Measurements from ENCODE around the gene ZNF484.
A peak's percentile ranks its signal among the peaks of the same experiment; 100 is the strongest.
"Not testable (repeated sequence)": the region's sequence is repeated elsewhere in the genome, so short reads cannot be mapped to it uniquely, and the experiment has no call there.

Gene ZNF484

DNA sequence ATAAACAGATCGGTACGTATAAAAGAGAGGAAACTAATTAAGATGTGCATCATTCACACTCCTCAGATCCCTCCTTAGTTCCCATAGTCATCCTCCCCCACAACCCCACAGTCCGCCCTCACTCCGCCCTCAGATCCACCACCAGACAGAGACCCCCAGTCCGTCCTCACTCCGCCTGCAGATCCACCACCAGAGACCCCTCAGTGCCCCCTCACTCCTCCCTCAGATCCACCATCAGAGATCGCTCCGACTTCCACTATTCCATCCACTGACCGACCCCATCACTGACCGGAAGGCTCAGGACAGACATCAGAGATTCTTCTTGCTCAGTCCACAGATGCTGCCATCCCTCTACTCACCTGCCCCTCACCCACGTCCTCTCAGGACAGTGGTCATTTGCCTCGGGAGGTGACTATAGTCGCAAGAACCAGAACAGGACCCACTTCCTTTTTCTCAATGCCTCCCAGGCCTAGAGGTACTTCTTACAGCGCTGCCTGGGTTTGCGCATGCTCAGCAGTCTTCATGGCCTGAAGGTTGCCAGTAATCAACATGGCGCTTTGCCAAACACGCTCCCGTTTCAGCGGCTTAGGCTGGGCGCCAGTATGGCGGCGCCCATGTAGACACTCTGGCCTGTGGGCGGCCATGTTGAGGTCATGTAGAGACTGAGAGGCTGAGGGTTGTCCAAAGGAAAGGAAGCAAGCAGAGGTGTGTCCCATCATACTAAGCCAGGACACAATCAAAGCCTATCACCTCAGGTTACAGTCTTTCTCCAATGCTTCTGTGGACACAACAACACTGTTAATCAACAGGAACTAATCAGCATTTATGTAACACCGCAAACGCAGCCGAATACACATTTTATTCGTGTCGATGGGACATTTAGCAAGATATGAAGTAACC, at the start of gene ZNF484:
Gene ZNF484, minus strand, starts transcription at position 508 of the 900 bp plus-strand sequence. CDS start 3,009 bp downstream, outside the sequence.
- DNase-seq, result peak; percentile 99

DNA sequence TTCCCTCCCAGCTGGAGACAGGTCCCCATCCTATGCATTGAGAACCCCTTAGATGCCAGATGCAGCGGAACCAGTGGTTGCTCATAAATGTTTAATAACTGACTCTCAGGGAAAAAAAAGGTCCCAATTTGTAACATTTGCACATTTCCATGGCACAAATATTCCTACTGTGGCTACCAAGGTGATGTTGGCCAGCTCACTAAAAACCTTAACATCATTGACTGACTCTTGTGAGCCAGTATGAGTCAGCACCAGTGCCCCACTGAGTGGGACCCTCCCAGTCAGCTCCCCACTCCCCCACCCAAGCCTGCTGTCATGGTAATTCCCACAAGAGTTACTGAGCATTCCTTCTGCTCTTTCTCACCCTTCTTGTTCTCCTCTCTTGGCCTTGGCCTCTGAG, 42.6 kb upstream of the ZNF484 start:
- no peak for DNase-seq

DNA sequence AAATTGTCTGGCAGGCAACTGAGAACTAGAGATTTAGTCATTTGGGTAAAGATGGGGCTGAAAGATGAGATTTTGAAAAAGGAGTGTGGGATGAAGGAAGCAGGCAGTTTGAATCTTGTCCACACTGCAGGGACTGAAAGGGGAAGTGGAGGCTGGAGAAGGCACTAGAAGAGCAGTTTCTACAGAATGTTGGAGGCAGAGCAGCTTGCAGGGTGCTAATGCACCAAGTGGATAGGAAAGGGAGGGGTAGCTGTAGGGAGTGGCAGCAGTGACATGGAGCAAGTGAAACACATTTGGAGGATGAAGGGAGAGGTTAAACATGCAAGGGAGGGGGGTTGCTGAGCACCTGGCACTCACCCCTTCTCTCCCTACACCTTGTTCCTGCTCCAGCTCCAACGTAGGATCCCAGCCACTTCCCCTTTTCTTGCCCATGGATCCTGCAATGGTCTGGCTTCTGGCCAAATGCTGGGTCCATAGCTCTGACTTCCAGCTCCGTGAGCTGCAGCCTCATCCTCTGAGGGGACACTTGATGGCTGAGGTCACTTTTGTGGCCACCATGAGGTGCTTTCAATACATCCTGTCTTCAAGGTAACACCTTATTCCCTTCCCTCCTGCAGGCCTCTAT, 39.5 kb upstream of the ZNF484 start:
- no peak for DNase-seq

DNA sequence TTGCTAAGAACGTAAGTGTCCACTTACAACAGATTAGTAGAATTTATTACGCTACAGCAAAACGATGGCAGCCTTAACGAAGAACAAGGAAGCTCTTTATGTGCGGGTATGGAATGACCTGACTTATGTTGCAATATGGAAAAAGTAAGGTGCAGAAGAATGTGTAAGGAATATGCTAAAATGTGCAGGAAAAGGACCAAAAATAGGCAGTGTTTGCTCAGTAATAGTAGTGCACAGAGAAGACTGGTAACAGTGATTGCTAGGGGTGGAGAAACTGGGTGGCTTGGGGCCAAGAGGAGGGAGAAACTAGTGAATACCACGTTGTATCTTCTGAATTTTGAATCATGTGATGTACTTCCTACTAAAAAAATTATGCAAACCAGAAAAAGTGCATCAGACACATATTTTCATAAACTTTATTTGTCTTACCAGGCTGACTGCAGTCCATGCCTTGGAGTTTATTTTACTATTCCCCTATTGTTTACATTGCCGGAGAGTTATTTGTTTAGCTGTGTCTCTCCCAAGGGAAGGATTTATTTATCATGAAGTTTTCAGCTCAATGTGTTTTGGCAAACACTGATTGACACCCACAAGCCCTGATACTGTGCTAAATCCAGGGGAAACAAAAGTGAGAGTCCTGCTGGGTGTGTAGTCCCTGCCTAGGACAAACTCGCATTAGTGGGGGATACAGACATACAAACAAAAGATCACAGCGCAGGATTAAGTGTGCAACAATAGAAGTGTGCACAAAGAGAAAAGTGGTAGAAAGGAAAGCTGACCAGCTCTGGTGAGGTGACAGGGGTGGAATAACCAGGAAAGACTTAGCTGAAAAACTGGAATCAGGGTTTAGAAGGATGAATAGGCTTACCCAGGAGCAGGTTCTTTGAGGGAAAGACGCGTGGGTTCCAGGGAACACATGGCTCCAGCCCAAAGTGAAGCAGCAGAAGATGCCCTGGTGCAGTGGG, 34.0 kb upstream of the ZNF484 start:
- DNase-seq, result peak; percentile 25

DNA sequence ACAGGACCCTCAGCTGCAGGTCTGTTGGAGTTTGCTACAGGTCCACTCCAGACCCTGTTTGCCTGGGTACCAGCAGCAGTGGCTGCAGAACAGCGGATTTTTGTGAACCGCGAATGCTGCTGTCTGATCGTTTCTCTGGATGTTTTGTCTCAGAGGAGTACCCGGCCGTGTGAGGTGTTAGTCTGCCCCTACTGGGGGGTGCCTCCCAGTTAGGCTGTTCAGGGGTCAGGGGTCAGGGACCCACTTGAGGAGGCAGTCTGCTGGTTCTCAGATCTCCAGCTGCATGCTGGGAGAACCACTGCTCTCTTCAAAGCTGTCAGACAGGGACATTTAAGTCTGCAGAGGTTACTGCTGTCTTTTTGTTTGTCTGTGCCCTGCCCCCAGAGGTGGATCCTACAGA, 27.3 kb upstream of the ZNF484 start:
- DNase-seq, result not testable (repeated sequence)

DNA sequence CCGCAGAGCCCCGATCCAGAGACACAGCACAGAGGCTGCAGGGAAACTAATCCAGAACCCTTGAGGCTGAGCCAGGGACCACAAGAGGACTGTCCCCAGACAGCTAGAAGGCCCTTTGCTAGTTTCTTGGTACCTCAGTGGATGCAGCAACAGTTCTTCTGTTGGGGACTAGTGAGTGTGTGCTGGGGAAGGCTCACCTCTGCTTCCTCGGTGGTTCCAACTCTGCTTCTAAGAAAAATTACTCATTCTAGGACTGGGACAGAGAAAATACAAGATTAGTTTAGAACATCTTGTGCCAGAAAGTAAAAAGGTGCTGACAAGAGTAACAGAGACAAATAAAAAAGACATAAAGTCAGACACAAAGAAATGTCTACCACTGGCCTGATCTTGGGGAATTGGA, 19.5 kb upstream of the ZNF484 start:
- no peak for DNase-seq

DNA sequence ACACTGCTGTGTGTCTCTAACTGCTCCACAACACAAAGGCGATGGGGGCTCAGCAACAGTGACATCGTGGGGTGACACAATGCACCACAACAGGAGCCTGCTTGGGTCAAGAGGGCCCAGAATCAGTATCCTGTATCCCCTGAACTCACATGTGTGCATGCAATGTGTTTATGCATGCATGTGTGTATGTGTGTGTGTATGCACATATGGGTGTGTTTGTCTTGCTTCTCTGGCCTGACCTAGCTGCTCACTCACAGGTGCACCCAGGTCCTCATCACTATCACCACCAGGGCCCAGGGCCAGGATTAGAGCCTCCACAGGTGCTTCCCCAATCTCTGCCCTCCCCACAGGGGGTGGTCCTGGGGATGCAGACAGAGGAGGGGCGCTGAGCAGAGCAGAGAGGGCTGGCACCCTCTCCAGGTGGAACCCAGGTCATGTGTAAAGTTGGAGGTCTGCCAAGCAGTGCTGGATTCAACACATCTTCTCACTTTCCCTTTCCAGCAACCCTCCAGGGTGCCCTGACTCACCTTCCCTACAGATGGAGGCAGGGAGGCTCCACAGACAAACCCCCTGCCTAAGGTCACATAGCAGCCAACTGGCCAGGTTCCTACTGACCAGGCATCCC, 18.1 kb upstream of the ZNF484 start:
- no peak for DNase-seq

DNA sequence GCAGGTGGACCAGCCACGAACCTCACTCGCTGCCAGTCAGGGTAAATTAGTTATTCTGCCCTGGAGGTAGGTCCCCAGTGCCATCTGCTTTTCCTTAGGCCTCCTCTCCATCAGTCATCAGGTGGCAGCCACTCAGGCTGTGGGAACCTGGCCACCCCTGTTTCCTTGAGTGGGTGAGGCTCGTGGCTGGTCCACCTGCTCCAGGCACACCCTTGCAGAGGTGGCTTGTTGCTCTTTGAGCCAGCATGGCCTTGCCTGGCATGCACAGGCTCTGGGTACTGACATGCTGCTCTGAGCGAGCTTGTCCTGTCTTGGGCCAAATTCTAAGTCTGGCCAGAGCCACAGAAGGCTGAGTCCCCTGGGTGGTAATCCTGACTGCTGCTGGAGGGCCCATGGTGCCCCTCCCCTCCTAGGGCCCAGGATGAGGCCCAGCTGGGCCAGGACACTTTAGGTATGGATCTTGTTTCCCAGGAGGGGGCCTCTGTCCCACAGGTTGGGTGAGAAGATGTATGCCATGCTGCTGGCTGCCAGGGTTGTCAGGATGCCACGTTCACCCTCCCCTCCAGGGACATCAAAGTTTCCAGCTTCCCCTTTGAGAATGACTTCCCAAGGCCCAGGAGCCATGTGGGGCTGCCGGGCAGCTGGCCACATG, 17.0 kb upstream of the ZNF484 start:
- DNase-seq, result no peak

DNA sequence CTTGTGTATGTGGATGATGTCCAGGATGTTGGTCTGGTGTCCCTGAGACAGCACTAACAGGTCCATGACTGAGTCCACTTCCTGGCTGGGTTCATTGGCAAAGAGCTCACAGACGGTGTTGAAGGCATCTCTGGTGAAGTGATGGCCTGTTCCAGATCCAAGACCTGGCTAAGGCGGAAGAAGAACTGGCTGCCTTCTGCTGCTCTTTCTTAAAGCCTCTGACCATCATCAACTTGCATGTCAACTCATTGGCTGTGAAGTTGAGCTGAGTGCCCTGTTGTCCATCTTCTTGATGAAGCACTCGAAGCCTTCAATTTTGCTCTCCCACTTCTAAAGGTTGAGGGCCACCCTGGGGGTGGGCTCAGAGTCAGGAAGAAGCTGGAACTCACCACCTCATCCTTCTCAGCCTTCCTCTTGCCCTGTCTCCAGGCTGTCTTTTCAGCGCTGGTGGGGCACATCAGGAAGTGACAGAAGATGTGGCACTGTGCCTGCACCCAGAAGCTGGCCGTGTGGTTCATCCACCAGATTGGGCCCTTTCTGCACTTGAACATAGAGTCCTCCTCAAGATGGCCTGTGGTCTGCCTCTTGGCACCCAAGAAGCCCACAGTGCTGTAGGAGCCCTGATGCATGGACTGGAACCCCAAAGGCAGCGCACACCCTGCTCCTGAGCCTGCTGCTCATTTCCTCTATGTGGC, 16.2 kb upstream of the ZNF484 start:
- not testable (repeated sequence) for DNase-seq

DNA sequence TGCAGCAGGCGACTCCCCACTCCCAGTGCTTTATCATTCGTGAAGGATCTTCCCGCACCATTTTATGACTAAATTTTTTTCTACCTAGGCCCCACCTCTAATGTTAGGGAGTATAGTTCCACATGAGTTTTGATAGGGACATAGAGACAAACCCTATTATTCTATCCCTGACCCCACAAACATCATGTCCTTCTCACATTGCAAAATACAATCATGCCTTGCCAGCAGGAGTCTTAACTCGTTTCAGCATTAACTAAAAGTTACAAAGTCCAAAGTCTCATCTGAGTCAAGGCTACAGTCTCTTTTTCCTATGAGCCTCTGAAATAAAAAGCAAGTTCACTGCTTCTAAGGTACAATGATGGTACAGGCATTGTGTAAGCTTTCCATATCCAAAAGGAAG, 14.4 kb upstream of the ZNF484 start:
- DNase-seq, result not testable (repeated sequence)

DNA sequence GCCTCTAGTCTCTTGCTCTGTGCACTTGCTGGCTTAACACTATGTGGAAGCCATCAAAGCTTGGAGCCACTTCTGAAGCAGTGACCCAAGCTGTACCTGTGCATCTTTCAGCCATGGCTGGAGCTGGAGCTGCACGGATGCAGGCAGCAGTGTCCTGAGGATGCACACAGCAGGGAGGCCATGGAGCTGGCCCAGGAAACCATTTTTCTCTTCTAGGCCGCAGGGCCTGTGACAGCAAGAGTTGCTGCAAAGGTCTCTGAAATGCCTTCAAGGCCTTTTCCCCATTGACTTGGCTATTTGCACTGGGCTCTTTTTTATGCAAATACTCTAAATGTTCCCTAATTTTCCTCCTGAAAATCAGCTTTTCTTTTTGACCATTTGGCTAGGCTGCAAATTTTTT, 12.9 kb upstream of the ZNF484 start:
- no peak for DNase-seq

DNA sequence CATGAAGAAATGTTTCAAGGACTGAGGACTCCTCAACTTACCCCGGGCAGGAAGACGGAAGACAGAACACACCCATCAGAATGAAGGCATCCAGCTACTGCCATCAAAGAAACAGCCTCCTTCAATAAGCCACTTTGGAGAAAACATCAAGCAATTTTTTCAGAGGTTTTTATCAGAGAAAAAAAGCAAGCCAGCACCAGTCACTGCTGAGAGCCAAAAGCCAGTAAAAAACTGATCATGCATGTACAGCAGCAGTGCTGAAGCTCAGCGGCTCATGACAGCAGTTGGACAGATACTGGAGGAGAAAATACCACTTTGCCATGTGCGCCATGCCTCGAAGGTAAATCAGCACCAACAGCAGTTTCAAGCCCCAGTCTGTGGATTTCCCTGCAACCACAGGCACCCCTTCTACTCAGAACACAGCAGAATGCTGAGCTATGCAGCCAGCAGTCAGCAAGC, 10.1 kb upstream of the ZNF484 start:
- peak; percentile 7 for DNase-seq

DNA sequence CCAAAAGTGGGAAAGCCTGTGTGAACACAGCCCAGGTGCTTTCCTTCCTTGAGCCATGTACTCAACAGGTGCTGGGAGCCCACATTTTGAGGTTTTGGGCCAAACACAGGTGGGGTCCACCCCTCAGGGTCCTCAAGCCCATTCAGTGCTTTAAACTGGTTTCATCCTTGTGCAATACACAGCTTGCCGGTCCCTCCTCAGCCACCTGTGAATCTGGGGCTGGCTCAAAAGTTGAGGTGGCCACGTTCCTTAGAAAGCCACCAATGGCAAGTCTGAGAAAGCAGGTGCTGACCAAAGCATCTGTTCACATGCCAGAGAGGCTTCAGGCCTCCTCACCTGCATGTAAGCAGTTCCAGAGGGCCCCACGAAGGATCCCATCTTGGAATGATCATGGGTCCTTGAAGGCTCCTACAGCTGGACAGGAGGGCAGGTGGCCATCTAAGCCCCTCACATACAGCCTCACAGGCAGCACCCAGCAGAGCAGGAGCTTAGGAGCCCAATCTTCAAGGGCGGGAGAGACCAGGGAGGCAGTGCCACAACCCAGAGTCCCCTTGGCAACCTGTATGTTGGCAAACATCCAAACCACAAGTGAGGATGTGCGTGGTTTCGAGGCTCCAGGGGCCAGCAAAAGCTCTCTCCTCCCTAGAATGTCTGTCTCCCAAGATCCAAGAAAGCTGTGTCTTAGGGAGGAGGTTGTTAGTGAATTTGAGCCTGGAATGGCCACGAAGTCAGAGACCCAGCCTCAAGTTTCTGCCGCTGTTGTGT, 9.2 kb upstream of the ZNF484 start:
- not testable (repeated sequence) for DNase-seq

DNA sequence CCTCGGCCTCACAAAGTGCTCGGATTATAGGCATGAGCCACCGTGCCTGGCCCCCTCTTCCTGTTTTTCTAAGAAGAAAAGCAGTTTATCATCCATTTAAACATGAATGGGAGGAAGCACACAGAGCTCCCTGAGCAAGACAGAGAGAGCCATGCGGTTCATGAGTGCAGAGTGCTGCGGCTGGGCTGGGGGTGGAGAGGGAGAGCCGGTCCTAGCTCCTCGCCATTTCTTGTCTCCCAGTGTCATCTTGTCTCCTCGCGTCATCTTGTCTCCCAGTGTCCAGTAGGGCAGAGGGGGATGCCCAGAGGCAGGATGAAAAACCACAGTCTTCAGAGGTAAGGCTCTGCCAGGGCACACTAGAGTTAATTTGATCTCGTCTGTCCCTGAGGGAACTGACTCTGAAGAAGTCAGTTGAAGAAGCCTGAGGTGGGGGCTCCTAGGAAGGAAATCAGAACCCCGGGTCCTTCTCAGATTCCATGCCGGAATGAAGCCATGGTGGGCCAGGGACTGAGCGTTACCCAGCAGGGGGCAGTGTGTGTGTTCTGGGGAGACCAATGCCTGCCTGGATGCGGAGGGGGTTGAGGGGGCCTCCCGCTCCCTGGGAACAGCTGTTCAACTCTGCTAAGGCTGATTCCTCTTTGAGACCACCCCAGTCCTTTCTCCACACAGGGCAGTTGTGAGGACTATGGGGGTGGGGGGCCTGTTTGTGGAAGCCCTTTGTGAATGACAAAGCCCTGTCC, 6.0 kb upstream of the ZNF484 start:
- not testable (repeated sequence) for DNase-seq

DNA sequence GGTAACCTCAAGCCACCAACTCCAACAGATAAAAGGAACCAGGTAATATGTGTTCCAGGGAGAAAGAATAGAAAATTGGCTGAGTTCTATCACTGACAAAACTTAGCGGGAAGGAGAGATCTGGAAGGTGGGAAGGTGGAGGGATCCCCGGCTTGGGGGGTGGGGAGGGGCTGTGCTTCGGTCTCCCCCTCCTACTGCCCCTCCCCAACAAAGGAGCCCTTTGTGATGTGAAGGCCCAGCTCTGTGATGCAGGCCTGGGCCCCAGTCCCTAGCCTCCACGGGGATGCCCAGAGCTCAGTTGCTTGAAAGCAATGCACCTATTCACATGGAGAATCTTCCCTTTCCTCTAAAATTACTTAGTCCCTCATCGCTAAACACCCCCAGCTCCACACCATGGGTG, 4.4 kb upstream of the ZNF484 start:
- DNase-seq, result no peak

DNA sequence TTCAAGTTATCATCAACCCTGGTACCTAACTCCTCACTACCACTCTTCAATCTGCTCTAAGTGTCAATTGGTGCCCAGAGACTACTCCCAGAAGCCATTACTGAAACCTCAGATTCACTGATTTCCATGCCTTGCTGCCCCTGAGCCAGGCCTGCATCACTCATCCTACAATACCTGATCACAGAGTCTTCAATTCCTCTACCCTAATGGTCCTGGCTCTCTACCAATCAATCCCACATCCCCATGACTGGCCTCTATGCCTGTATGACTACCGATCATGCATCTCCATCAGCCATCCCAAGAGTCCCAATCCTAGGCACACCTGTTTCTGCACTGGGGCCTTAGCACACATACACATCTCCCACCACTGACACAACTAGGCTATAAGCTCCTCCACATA, 2.5 kb downstream of the ZNF484 start:
- DNase-seq, result no peak

DNA sequence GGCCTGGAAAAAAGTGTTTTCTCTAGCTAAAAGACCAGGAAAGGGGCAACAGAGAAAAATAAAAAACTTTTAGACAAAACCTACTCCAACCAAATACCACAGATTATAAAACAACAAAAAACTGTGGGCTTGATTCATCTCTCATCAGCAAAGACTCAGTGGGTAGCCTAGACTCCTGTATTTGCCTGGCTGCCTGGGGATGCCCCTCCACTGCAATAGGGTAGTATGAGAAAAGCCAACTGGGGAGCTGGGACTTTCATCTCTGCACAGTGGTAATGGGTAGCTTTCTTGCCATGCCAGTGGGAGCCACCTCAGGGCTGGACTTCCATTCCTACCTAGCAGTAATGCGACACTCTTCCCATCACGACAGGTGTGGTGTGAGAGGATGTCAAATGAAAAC, 7.5 kb downstream of the ZNF484 start:
- no peak for DNase-seq

DNA sequence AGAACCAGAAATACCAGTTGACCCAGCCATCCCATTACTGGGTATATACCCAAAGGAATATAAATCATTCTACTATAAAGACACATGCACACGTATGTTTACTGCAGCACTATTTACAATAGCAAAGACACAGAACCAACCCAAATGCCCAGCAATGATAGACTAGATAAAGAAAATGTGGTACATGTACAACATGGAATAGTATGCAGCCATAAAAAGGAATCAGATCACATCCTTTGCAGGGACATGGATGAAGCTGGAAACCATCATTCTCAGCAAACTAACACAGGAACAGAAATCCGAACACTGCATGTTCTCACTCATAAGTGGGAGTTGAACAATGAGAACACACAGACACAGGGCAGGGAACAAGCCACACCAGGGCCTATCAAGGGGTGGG, 11.2 kb downstream of the ZNF484 start:
- DNase-seq, result not testable (repeated sequence)

DNA sequence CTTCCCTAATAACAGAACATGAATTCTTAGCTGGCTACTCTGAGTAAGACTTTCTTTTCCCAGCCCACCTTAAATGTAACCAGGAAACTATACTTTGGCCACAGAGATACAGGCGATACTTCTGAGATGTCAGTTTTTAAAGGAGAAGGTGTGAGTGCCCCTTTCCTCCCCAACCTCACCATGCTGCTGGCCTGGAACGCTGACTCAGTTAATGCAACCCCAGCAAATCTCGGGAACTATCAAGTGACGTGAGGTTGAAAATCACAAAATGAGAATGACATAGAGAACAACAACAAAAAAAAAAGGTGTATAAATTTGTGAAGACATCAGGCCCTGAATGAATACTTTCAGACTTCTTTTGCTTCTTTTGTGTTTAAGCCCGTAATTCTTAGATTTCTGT, 13.7 kb downstream of the ZNF484 start:
- no peak for DNase-seq

DNA sequence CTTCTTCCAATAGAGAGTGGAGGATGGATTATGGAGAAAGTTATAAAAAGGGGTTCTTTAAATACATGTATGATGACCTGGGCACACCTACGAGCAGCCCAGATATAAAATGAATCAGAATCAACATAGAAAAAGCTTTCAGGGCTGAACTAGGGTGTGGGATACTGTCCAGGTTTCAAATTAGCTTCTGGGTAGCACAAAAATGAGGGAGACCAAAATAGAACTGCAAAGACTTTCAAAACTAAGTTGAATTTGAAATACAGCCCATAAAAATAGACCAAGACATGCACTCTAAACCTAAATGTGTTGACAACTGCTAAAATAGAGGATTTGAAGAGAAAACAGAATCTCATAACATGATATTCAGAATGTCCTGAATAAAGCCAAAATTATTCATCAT, 17.0 kb downstream of the ZNF484 start:
- DNase-seq, result no peak
